Liver (tissue), 3 donors: ENCODE measurements around the gene KANK3.

Experiments
- EGR1 ChIP-seq, 2 donors: IDR thresholded peaks; 2 replicates each; pipeline ENCODE4 v1.6.1; 2016 to 2018; ENCODE audit warnings: antibody characterized with exemption in 2 of 2, low read depth in 2 of 2
- FOXA1 ChIP-seq: IDR thresholded peaks from 2 replicates; pipeline ENCODE4 v1.6.1; 2016; ENCODE audit warnings: antibody characterized with exemption
- JUND ChIP-seq, 2 donors: IDR thresholded peaks; 2 replicates each; pipeline ENCODE4 v1.6.1; 2016; ENCODE audit warnings: antibody characterized with exemption in 2 of 2
- RAD21 ChIP-seq, 2 donors: IDR thresholded peaks; 2 replicates each; pipeline ENCODE4 v1.6.1; 2016; ENCODE audit warnings: antibody characterized with exemption in 2 of 2, mild to moderate bottlenecking in 2 of 2
- REST ChIP-seq: IDR thresholded peaks from 2 replicates; pipeline ENCODE4 v1.6.1; 2016; ENCODE audit warnings: antibody characterized with exemption, mild to moderate bottlenecking
- SP1 ChIP-seq: IDR thresholded peaks from 2 replicates; pipeline ENCODE4 v1.6.1; 2018; ENCODE audit warnings: antibody characterized with exemption, mild to moderate bottlenecking
- TAF1 ChIP-seq: conservative IDR thresholded peaks from 2 replicates; pipeline ENCODE4 v1.6.1; 2016; ENCODE audit warnings: antibody characterized with exemption, mild to moderate bottlenecking
- ZBTB33 ChIP-seq: IDR thresholded peaks from 2 replicates; pipeline ENCODE4 v1.6.1; 2016; ENCODE audit warnings: antibody characterized with exemption
- TF ChIP-seq, protein P1 (sequence below): fragments of 150-350 bp; IDR thresholded peaks from 2 replicates; pipeline ENCODE4 v1.5.1; 2017; ENCODE audit warnings: improper control_type of control experiment, low read depth, low read length; ENCODE audit not compliant: missing input control
- TF ChIP-seq, protein P2 (sequence below): IDR thresholded peaks from 2 replicates; pipeline ENCODE4 v1.6.1; 2016; ENCODE audit warnings: antibody characterized with exemption
- donor health status: healthy.
- donor health status: healthy.

- TF ChIP-seq, protein P1, sequence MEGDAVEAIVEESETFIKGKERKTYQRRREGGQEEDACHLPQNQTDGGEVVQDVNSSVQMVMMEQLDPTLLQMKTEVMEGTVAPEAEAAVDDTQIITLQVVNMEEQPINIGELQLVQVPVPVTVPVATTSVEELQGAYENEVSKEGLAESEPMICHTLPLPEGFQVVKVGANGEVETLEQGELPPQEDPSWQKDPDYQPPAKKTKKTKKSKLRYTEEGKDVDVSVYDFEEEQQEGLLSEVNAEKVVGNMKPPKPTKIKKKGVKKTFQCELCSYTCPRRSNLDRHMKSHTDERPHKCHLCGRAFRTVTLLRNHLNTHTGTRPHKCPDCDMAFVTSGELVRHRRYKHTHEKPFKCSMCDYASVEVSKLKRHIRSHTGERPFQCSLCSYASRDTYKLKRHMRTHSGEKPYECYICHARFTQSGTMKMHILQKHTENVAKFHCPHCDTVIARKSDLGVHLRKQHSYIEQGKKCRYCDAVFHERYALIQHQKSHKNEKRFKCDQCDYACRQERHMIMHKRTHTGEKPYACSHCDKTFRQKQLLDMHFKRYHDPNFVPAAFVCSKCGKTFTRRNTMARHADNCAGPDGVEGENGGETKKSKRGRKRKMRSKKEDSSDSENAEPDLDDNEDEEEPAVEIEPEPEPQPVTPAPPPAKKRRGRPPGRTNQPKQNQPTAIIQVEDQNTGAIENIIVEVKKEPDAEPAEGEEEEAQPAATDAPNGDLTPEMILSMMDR = no peak
- no peak for TF ChIP-seq TAF1
- TF ChIP-seq RAD21 (IDR thresholded peaks at IDR 0.05) = no peak
- TF ChIP-seq ZBTB33 = no peak
- TF ChIP-seq REST = no peak
- TF ChIP-seq SP1 = no peak
- TF ChIP-seq EGR1 (IDR thresholded peaks at IDR 0.05; ENCODE audit: low read depth in 2 of 2) = no peak
- no peak for TF ChIP-seq JUND (IDR thresholded peaks at IDR 0.05)
- TF ChIP-seq, protein P2, sequence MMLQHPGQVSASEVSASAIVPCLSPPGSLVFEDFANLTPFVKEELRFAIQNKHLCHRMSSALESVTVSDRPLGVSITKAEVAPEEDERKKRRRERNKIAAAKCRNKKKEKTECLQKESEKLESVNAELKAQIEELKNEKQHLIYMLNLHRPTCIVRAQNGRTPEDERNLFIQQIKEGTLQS = no peak
- no peak for TF ChIP-seq FOXA1
Observed at GRCh38 chr19:8308891-8309291, 34.2 kb downstream of the KANK3 start.
